Skeletal muscle cell (primary cell): ENCODE results near the gene SLC25A41.

ENCODE experiments used
- DNase-seq: peaks from one replicate; pipeline ENCODE4 v3.0.0-alpha.2; 2010; ENCODE audit warnings: low read depth
- H3K4me3 ChIP-seq: 2 replicates; pipeline ENCODE4 v1.5.1; 2011; ENCODE audit warnings: low read depth, mild to moderate bottlenecking, control low read depth, low read length, moderate library complexity

The SLC25A41 gene

GRCh38 chr19:6384381-6384780 lies 49.2 kb downstream of the SLC25A41 start:
- no peak overlapping the region for H3K4me3 ChIP-seq
- DNase-seq, result no peak

GRCh38 chr19:6383188-6383587 lies 50.4 kb downstream of the SLC25A41 start:
- no peak overlapping the region for H3K4me3 ChIP-seq
- DNase-seq, result no peak

GRCh38 chr19:6381030-6381750 lies 52.4 kb downstream of the SLC25A41 start:
- DNase-seq, result no peak
- H3K4me3 ChIP-seq, result no peak overlapping the region

- DNase-seq, result no peak
Observed at GRCh38 chr19:6379744-6380143, 53.8 kb downstream of the SLC25A41 start.

GRCh38 chr19:6378486-6378885 lies 55.1 kb downstream of the SLC25A41 start:
- DNase-seq, result no peak
- H3K4me3 ChIP-seq, result no peak overlapping the region

More at GRCh38 chr19:6379744-6380143, 53.8 kb downstream of the SLC25A41 start:
- H3K4me3 ChIP-seq, result no peak overlapping the region

- no peak for DNase-seq
- no peak overlapping the region for H3K4me3 ChIP-seq
Observed at GRCh38 chr19:6378041-6378440, 55.5 kb downstream of the SLC25A41 start.

- H3K4me3 ChIP-seq, result no peak overlapping the region
- DNase-seq, result no peak
Observed at GRCh38 chr19:6376512-6377190, 56.9 kb downstream of the SLC25A41 start.
